HUES64 (cell line): ENCODE measurements around the gene AGBL2.

Experiments used
- H3K27ac ChIP-seq: 2 replicates; pipeline ENCODE4 v1.7.0; 2013; ENCODE audit warnings: low read depth, low read length, inconsistent platforms
- H3K27me3 ChIP-seq: 2 replicates; pipeline ENCODE4 v1.6.1; 2013; ENCODE audit warnings: mild to moderate bottlenecking, low read length; ENCODE audit not compliant: insufficient read depth
- H3K36me3 ChIP-seq: 2 replicates; pipeline ENCODE4 v1.6.1; 2013; ENCODE audit warnings: mild to moderate bottlenecking, low read length; ENCODE audit not compliant: insufficient read depth
- H3K4me1 ChIP-seq: 2 replicates; pipeline ENCODE4 v1.6.1; 2013; ENCODE audit warnings: mild to moderate bottlenecking, low read length, moderate library complexity; ENCODE audit not compliant: insufficient read depth
- H3K4me3 ChIP-seq: 2 replicates; pipeline ENCODE4 v1.5.1; 2013; ENCODE audit warnings: mild to moderate bottlenecking, low read length, moderate library complexity
- H3K9ac ChIP-seq: 2 replicates; pipeline ENCODE4 v1.6.1; 2013; ENCODE audit warnings: mild to moderate bottlenecking, low read depth, low read length
- H3K9me3 ChIP-seq: 2 replicates; pipeline ENCODE4 v1.6.1; 2013; ENCODE audit warnings: low read depth, low read length; ENCODE audit not compliant: insufficient read depth
- WGBS: fragments of 150-250, 120-280 bp; methylation state at CpG from one replicate; pipeline ENCODE4 v1.1.7; 2013; ENCODE audit warnings: missing lambda C conversion rate; 5-methylcytosine and 5-hydroxymethylcytosine counted together

The AGBL2 gene

GRCh38 chr11:47631473-47631872, 83.7 kb downstream of the AGBL2 start:
- H3K9ac ChIP-seq = no peak overlapping the region
- no peak overlapping the region for H3K27ac ChIP-seq
- H3K4me3 ChIP-seq = no peak overlapping the region
- no peaks in the 10 kb centered on the region for H3K9me3 ChIP-seq
- no peaks in the 10 kb centered on the region for H3K27me3 ChIP-seq
- H3K4me1 ChIP-seq = no peaks in the 10 kb centered on the region
- H3K36me3 ChIP-seq = peaks cover 77% of the 10 kb centered on the region
- 100% methylated on average over 1 of the region's 5 CpGs for WGBS

GRCh38 chr11:47628026-47628425, 87.1 kb downstream of the AGBL2 start:
- no peaks in the 10 kb centered on the region for H3K27me3 ChIP-seq
- WGBS = 95% methylated on average over 4 of the region's 4 CpGs
- no peak overlapping the region for H3K9ac ChIP-seq
- no peaks in the 10 kb centered on the region for H3K4me1 ChIP-seq
- H3K4me3 ChIP-seq = no peak overlapping the region
- no peak overlapping the region for H3K27ac ChIP-seq
- H3K9me3 ChIP-seq = no peaks in the 10 kb centered on the region
- peaks cover 89% of the 10 kb centered on the region for H3K36me3 ChIP-seq

GRCh38 chr11:47626234-47626633, 88.9 kb downstream of the AGBL2 start:
- Histone ChIP-seq H3K27ac (no peak overlapping the region), H3K4me1 (no peaks in the 10 kb centered on the region), H3K27me3 (no peaks in the 10 kb centered on the region), H3K9ac (no peak overlapping the region), H3K4me3 (no peak overlapping the region), H3K36me3 (peaks cover 97% of the 10 kb centered on the region), H3K9me3 (no peaks in the 10 kb centered on the region)
- 97% methylated on average over 8 of the region's 8 CpGs for WGBS

GRCh38 chr11:47620836-47621378, 94.3 kb downstream of the AGBL2 start:
- Histone ChIP-seq H3K4me1 (no peaks in the 10 kb centered on the region), H3K9me3 (no peaks in the 10 kb centered on the region), H3K27ac (no peak overlapping the region), H3K9ac (no peak overlapping the region), H3K36me3 (peaks cover 87% of the 10 kb centered on the region), H3K27me3 (no peaks in the 10 kb centered on the region), H3K4me3 (no peak overlapping the region)
- 91% methylated on average over 2 of the region's 2 CpGs for WGBS

GRCh38 chr11:47617417-47617809, 97.8 kb downstream of the AGBL2 start:
- Histone ChIP-seq H3K36me3 (peaks cover 52% of the 10 kb centered on the region), H3K27ac (no peak overlapping the region), H3K4me3 (no peak overlapping the region), H3K27me3 (no peaks in the 10 kb centered on the region), H3K9me3 (no peaks in the 10 kb centered on the region), H3K4me1 (no peaks in the 10 kb centered on the region), H3K9ac (no peak overlapping the region)
- 87% methylated on average over 3 of the region's 3 CpGs for WGBS

GRCh38 chr11:47616726-47617416, 98.3 kb downstream of the AGBL2 start:
- Histone ChIP-seq H3K4me1 (no peaks in the 10 kb centered on the region), H3K27me3 (no peaks in the 10 kb centered on the region), H3K27ac (no peak overlapping the region), H3K4me3 (no peak overlapping the region), H3K9me3 (no peaks in the 10 kb centered on the region), H3K36me3 (peaks cover 46% of the 10 kb centered on the region), H3K9ac (no peak overlapping the region)
- 85% methylated on average over 10 of the region's 10 CpGs for WGBS

- no peak overlapping the region for H3K9ac ChIP-seq
- no peaks in the 10 kb centered on the region for H3K4me1 ChIP-seq
- no peaks in the 10 kb centered on the region for H3K27me3 ChIP-seq
- H3K9me3 ChIP-seq = no peaks in the 10 kb centered on the region
- no peak overlapping the region for H3K4me3 ChIP-seq
- peaks cover 37% of the 10 kb centered on the region for H3K36me3 ChIP-seq
- no peak overlapping the region for H3K27ac ChIP-seq
These were observed 99.9 kb downstream of the AGBL2 start for GRCh38 chr11:47615249-47615648.

GRCh38 chr11:47611348-47611794, 103.8 kb downstream of the AGBL2 start:
- Histone ChIP-seq H3K27ac (no peak overlapping the region), H3K9ac (peak overlapping the region; percentile 16; the same call in 1 of the 2 replicates), H3K36me3 (peaks cover 10% of the 10 kb centered on the region), H3K4me1 (no peaks in the 10 kb centered on the region), H3K9me3 (no peaks in the 10 kb centered on the region), H3K27me3 (no peaks in the 10 kb centered on the region), H3K4me3 (no peak overlapping the region)
- 96% methylated on average over 6 of the region's 6 CpGs for WGBS

GRCh38 chr11:47609675-47610074, 105.5 kb downstream of the AGBL2 start:
- H3K36me3 ChIP-seq = peaks cover 6% of the 10 kb centered on the region
- no peak overlapping the region for H3K27ac ChIP-seq
- H3K4me3 ChIP-seq = no peak overlapping the region
- no peaks in the 10 kb centered on the region for H3K27me3 ChIP-seq
- H3K9ac ChIP-seq = no peak overlapping the region
- 89% methylated on average over 3 of the region's 3 CpGs for whole genome bisulfite sequencing
- H3K9me3 ChIP-seq = no peaks in the 10 kb centered on the region
- no peaks in the 10 kb centered on the region for H3K4me1 ChIP-seq
